A673 (cell line): ENCODE results near the gene TRPM2. TPM values are rescaled to one million over a fixed set of nuclear protein-coding genes. Genes with fewer than 3 reads are reported as not detected.

Source experiments
- BruUV-seq: library from RNA; stranded (reverse); fragments of 400-500 nt; replicated peaks from 2 replicates; lab custom pipeline; 2021; lab: Mats Ljungman, UMichigan
- CTCF ChIA-PET: fragments of 300-600 bp; sonication (Branson Sonifier 250); formaldehyde crosslinking; loops from one replicate; lab custom pipeline; 2022; ENCODE audit warnings: antibody characterized with exemption; lab: Charles Lee
- POLR2A ChIA-PET: fragments of 300-600 bp; sonication (Branson Sonifier 250); formaldehyde crosslinking; loops from one replicate; lab custom pipeline; 2022; ENCODE audit warnings: antibody characterized with exemption; ENCODE audit not compliant: low non-redundant PET; lab: Charles Lee
- DNase-seq: peaks from one replicate; pipeline ENCODE4 v3.0.0-alpha.2; 2015; ENCODE audit warnings: low spot score
- H3K27ac ChIP-seq: fragments of 200-600 bp; sonication (generic); 2 replicates; pipeline ENCODE4 v1.5.1; 2016; ENCODE audit warnings: mixed run types, low read depth, mild to moderate bottlenecking, mixed read lengths, antibody characterized with exemption, low read length; ENCODE audit not compliant: poor library complexity, severe bottlenecking
- H3K27me3 ChIP-seq: fragments of 200-600 bp; sonication (generic); replicated peaks from 2 replicates; pipeline ENCODE4 v1.6.1; 2017; ENCODE audit warnings: mixed run types, low read depth, mild to moderate bottlenecking, mixed read lengths, antibody characterized with exemption, low read length; ENCODE audit not compliant: insufficient read depth, poor library complexity
- H3K36me3 ChIP-seq: fragments of 200-600 bp; sonication (generic); 2 replicates; pipeline ENCODE4 v1.6.1; 2016; ENCODE audit warnings: mixed run types, mild to moderate bottlenecking, mixed read lengths, antibody characterized with exemption, low read length; ENCODE audit not compliant: insufficient read depth, poor library complexity, severe bottlenecking
- H3K4me1 ChIP-seq: fragments of 200-600 bp; sonication (generic); 2 replicates; pipeline ENCODE4 v1.6.1; 2017; ENCODE audit warnings: mixed run types, mild to moderate bottlenecking, mixed read lengths, antibody characterized with exemption, low read length; ENCODE audit not compliant: insufficient read depth, poor library complexity, severe bottlenecking
- H3K4me3 ChIP-seq: fragments of 200-600 bp; sonication (generic); 2 replicates; pipeline ENCODE4 v1.5.1; 2016; ENCODE audit warnings: low read depth, mixed run types, mild to moderate bottlenecking, mixed read lengths, low read length; ENCODE audit not compliant: poor library complexity, severe bottlenecking
- H3K9me3 ChIP-seq: fragments of 200-600 bp; sonication (generic); 2 replicates; pipeline ENCODE4 v1.6.1; 2016; ENCODE audit warnings: mixed run types, low read depth, mild to moderate bottlenecking, mixed read lengths, antibody characterized with exemption, low read length; ENCODE audit not compliant: poor library complexity, severe bottlenecking
- EZH2 ChIP-seq: fragments of 200-600 bp; sonication (generic); IDR thresholded peaks from 2 replicates; pipeline ENCODE4 v1.6.1; 2017; ENCODE audit warnings: borderline replicate concordance, low read depth, mild to moderate bottlenecking, mixed read lengths, antibody characterized with exemption, low read length; ENCODE audit not compliant: poor library complexity, severe bottlenecking
- intact Hi-C: fragments of 100-400 bp; cut with micrococcal nuclease; formaldehyde crosslinking; loops from one replicate; pipeline ENCODE4 v1.10.0; 2022; ENCODE audit not compliant: unreplicated experiment
- total RNA-seq: library from RNA; stranded (reverse); gene quantifications from 2 replicates; pipeline ENCODE4 v1.2.3, GENCODE V29; 2021
- TF ChIP-seq, protein P1 (sequence below): fragments of 300-800, 200-600 bp; sonication (generic); conservative IDR thresholded peaks from 2 replicates; pipeline ENCODE4 v1.5.1; 2017; ENCODE audit warnings: low read depth, mild to moderate bottlenecking, antibody characterized with exemption, low read length, moderate library complexity, mixed read lengths

TRPM2 gene
- total RNA-seq, 1 experiment from 2014 or later: 0.21 TPM

DNA sequence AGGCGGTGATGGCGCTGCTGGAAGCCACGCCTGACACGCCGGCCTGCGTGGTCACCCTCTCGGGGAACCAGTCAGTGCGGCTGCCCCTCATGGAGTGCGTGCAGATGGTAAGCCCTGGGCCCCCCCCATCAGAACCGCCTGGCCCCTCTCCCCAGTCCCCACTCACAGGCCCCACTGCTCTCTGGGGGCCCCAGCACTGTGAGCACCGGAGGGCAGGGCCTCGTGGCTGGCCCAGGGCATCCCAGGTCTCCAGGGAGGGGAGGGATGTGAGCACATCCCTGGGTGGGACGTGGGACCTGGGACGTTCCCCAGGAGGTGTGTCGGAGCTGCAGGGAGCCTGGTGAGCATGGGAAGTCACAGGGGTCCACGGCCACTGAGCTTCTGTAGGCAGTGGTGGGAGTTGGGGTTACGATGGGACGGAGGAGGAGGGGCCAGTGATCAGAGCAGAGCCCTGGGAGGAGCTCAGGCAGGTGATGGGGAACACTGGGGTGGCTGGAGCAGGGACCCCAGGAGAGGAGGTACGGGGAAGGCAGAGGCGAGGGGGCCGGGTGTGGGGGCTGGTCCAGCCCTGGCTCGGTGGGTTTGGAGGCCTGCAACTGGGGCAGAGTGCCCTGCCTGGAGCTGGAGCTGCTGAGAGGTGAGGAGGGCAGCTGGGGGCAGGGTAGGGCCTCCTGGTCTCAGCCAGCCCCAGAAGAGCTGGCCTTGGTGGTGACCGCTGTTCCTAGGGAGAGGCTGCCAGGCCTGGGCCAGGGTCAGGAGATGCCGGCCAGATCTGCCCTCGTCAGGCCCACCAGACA, 34.7 kb upstream of the TRPM2 start:
- Histone ChIP-seq H3K36me3 (peaks cover 9% of the 10 kb centered on the region), H3K9me3 (no peaks in the 10 kb centered on the region), H3K4me1 (no peaks in the 10 kb centered on the region), H3K4me3 (no peak overlapping the region), H3K27ac (no peak overlapping the region), H3K27me3 (no peaks in the 10 kb centered on the region)
- BruUV-seq: no TSS peak
- DNase-seq: no peak
- ChIA-PET POLR2A (no interaction called here), CTCF (no interaction called here)
- TF ChIP-seq, protein P1, sequence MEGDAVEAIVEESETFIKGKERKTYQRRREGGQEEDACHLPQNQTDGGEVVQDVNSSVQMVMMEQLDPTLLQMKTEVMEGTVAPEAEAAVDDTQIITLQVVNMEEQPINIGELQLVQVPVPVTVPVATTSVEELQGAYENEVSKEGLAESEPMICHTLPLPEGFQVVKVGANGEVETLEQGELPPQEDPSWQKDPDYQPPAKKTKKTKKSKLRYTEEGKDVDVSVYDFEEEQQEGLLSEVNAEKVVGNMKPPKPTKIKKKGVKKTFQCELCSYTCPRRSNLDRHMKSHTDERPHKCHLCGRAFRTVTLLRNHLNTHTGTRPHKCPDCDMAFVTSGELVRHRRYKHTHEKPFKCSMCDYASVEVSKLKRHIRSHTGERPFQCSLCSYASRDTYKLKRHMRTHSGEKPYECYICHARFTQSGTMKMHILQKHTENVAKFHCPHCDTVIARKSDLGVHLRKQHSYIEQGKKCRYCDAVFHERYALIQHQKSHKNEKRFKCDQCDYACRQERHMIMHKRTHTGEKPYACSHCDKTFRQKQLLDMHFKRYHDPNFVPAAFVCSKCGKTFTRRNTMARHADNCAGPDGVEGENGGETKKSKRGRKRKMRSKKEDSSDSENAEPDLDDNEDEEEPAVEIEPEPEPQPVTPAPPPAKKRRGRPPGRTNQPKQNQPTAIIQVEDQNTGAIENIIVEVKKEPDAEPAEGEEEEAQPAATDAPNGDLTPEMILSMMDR: no peak
- no peak for TF ChIP-seq EZH2
- intact Hi-C loops: no loop called here

DNA sequence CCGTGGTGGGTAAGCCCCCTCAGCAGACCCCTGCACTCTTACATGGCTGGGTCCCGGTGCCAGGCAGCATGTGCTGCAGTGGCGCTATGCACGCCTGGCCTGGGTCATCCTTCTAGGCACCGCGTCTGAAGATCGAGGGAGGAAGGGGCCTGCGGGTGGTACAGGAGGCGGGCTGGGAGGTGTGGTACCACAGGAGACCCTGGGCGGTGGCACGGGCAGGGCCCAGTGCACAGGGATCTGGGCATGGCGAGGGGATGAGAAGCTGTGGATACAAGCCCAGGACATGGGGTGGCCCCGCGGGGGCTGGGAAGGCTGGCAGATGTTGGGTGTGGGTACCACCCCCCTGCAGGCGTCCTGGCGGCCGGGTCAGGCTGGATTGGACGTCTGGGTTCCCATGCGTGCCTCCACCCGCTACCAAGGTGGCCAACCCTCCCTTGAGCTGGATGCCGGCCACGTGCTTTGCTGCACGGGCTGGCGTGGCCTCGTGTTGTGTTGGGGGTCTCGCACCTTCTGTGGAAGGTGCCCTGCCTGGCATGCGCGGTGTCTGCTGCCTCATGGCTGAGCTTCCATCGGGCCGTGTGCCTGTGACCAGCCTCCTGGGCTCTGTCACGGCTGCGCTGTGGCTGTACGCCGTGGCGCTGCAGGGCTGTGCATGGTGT, 33.9 kb upstream of the TRPM2 start:
- Histone ChIP-seq H3K36me3 (peaks cover 13% of the 10 kb centered on the region), H3K4me1 (no peaks in the 10 kb centered on the region), H3K4me3 (no peak overlapping the region), H3K27ac (no peak overlapping the region), H3K9me3 (no peaks in the 10 kb centered on the region), H3K27me3 (no peaks in the 10 kb centered on the region)
- BruUV-seq: no TSS peak
- ChIA-PET CTCF (no interaction called here), POLR2A (no interaction called here)
- DNase-seq: no peak
- intact Hi-C loops: no loop called here
- TF ChIP-seq EZH2: no peak
- TF ChIP-seq, protein P1: no peak

DNA sequence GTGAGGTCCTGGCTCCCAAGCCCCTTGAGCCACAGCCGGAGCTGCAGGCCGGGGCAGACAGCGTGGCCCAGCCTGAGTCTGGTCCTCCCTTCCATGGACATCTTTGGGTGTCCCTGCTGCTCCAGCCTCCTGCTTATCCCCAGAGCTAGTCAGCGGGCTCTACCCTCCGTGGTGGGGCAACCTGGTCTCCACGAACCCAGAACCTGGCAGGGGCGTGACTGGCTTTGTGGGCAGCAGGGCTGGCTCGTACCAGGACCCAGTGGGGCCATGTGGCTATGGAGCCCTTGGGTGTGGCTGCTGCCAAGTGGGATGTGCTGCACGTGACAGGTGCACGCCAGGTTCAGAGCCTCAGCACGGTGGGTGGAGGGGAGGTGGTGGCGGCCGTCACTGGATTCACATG, 32.6 kb upstream of the TRPM2 start:
- H3K4me1 ChIP-seq: no peaks in the 10 kb centered on the region
- H3K36me3 ChIP-seq: peaks cover 20% of the 10 kb centered on the region
- no peak for DNase-seq
- POLR2A ChIA-PET: no interaction called here
- H3K27ac ChIP-seq: no peak overlapping the region
- no peaks in the 10 kb centered on the region for H3K9me3 ChIP-seq
- CTCF ChIA-PET: no interaction called here
- H3K27me3 ChIP-seq: no peaks in the 10 kb centered on the region
- TF ChIP-seq, protein P1: no peak
- no peak for TF ChIP-seq EZH2
- H3K4me3 ChIP-seq: no peak overlapping the region
- intact Hi-C loops: no loop called here
- no TSS peak for BruUV-seq
